ENCODE measurements around the gene RENBP.

The RENBP gene

DNA sequence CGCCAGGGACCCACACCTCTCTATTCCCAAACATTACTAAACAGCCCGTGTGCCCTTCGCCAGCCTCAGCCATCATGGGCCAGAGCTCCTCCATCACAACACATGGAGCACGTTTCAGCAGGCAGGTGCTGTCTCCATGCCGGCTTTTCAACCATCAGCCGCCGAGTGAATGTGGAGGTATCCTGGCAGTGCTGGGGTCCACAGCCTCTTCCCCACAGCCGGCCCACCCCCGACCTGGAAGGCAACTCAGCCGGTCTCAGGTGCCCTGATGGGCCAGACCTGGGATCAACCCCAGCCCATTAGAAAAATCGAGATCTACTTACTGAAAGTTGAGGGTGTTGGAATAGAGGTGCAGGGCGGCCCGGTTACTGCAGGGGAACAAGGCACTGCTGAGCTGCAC lies 12.7 kb downstream of the RENBP start:
- no peak for DNase-seq

DNA sequence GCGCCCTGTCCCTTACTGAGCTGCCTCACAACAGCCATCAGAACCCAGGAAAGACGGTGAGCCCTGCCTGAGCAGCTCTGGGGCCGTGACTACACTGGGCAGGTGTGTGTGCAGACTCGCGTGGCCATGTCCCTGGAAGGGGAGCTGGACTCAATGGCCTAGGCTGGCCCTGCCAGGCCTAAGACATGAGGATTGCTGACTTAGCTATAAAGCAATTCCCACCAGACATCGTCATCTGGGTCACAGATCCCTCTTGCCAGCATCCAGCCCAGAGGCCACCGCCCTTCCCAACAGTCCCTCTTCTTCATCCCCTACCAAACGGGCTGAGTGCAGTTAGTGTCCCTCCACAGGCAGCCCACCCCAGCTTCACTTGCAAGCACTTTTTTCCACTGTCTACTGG lies 13.3 kb downstream of the RENBP start:
- DNase-seq: no peak

DNA sequence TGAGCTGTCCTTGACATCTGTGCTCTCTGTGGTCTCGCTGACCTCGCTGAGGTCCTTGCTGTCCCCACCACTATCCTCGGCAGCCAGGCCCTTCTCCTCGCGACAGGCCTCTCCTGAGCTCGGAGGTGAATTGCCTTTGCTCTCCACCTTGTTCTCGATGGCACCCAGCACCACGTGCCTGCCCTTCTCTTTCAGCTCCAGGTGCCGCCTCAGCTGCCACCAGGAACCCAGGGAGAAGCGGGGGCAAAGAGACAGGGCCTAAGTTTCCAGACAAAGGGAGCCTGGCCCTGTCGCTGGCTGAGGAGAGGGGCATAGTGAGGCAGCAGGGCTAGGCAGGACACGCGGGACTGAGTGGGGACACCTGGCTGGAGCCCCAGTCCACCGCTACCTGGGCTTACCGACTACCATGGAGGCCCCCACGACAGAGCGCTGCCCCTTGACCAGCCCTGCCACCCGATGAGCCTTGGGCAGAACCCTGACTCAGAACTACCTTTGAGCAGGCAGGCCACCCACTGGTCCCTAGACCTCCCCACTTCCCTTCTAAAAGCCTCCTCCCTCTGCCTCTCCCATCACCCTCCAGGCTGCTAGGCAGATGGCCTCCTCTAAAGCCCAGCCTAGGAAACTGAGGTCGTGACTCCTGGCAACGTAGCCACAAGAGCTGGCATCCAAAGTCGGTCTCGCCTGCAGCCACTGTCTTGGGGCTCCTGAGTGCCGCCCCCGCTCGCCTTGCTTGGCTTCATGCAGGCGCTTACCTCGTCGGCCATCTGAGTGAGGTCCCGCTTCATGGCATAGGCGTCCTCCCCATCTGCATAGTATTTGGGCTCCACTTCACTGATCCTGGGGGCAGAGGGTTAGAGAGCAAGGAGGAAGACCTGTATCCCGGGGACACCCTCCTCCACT lies 14.2 kb downstream of the RENBP start:
- no peak for DNase-seq

DNA sequence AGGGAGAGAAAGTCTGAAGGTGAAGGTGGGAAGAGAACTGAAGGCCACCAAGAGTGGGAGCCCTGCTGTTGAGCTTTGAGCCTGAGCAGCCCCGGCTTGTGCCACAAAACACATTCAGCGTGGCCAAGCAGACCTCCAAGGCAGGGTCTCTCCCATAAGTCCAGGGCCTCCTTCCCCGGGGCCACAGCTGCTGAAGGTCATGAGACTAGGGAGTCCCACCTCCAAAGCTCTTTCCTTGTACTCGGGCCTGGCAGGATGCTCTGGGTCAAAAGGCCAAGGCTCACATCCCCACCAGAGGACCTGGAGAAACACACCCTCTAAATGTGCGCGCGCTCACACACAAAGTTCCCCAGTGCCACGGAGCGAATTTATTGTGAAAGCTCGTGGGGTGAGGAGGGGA lies 14.9 kb downstream of the RENBP start:
- no peak for DNase-seq

DNA sequence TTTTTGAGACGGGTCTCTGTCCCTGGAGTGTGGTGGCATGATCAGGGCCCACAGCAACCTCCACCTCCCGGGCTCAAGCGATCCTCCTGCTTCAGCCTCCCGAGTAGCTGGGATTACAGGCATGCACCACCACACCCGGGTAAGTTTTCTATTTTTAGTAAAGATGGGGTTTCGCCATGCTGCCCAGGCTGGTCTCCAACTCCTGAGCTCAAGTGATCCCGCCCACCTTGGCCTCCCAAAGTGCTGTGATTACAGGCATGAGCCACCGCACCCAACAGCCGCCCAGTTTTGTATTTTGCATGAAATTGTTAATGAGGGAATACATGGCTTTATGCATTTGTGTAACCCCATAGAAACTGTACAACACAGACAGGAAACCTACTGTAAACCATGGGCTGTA lies 15.6 kb downstream of the RENBP start:
- no peak for DNase-seq

DNA sequence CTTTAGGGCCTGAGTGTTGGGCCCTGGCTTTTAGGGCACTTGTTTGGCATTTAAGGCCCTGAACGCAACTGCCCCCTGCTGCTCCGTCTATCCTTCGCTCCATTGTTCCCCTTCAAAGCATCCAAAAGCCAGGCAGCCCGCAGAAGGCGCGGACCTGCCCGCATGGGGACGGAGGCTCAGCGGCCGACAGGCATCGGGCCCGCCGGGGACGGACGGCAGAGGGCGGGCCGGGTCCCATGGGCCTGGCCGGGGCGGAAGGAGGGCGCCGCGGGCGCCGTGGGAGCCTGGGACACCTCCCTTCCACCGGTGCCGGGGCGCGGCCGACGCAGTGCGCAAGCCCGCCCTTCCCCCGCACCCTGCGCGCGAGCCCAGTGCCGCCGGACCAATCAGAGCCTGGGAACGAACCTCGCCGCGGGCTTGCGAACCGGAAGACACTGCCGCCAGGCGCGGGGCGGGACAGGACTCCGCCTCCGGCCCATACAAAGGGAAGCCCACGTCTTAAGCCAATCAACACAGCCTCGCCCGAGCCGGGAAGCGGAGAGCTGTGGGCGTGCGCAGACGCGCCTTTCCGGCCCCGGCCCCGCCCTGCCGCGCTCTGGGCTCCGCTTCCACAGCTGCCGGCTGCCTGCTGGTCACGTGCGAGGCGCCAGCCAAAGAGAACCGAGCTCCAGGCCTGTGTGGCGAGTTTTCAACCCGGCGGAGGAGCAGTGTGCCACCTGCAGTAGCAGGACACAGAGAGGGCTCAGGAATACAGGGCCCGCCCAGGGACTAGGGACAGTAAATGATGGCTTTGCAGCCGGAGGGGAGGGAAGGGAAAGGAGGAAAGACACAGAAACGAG lies 16.3 kb downstream of the RENBP start:
- DNase-seq: peak; percentile 87 to 97

DNA sequence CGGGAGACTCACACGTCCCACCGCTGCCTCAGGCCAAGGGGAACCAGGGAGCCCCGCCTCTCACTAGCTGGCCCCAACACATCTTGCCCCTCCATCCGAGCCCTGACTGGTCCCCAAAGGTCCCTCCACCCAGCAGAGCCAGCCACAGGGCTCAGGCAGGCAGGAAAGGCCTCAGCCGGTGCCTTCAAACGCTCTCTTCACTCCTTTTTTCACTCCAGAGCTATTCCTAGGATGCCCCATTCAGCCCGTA lies 16.8 kb downstream of the RENBP start:
- no peak for DNase-seq

DNA sequence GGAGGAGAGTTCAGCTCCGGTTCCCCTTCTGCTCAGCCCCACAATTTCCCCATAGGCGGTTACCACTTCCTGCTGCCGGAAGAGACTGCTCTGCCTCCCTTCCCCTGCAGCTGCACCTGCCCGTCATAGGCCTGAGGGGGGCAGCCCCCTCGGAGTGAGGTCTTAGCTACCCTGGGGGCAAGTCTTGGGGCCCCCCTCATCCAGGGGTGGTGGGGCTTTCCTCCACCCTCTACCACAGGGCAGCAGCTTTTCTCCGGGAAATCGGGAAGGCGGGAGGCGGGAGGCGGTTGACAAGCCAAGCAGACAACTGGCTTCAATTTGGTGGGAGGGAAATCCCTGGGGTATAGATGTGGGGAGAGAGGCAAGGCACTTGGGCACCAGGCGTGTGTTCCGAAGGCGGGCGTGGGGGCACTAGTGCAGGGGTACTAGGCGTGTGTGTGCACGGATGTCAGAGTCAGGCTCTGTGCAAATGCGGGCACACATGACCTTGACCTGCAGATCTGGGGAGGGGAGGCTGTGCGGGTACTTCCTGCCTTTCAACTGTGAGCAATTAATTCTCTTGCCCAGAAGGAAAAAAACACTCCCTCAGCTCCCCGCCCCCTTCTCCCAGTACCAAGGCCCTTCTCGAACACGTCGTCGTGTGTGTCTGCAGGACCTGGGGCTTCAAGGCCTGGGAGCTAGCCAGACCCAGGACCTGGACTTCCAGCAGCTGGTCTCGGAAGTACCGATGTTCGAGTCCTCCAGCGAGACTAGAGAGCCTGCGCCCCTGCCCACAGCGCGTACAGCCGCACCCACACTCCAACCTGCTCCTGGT lies 17.4 kb downstream of the RENBP start:
- peak in 1 of 2 experiments; percentile 4 for DNase-seq

DNA sequence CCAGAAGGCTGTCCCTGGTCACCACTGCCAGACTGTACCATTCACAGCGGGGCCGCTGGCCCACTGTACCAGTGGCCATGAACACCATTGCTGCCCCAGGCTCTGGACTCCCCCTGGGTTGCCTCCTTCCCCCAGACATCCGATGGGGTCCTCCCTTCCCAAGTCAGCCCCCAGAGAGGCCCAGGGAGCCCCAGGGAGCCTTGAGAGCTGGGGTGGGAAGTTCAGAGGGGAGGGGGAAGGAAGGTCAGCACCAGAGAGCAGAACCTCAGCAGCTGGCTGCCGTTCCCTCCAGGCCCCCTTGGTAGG lies 17.9 kb downstream of the RENBP start:
- no peak for DNase-seq

DNA sequence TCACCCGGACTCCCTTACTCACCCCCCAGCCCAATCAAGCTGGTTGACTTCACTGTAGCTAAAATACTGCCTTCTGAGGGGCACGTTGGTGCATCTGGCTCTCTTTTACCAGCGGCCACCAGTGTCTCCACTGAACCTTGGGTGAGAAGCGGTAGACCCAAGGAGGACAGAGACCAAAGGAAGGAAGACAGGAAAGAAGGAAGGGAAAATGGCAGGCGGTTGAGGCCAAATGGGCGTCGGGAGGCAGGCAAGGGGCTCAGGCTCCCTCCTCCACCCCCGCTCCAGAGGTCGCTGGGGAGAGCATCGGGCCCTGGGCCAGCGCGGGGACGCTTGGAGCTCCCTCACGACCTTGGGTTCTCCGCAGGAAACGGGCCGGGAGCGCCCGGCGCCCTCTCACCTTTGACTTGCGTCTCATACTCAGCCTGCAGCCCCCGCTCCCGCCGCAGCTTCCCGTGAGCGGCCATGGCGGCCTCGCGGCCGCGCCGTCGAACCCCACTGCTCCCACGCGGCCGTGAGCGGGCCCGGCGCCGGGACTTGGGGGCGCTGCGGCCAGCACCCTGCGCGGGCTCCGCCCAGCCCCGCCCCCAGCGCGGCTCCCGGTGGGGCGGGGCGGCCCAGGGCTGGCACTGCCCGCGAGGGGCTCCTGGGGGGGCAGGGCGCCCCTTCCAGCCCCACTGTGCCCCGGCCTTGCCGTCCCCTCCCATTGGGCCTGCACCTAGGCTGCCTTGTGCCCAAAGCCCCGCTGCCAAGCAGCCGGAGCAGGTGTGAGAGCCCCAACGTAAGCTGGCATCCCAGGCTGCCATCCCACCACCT lies 18.5 kb downstream of the RENBP start, which contains the start of gene ARHGAP4:
Gene ARHGAP4 (minus strand): TSS at position 526 of the 813 bp plus-strand sequence. CDS start 62 bp downstream, at position 464.
- DNase-seq: no peak

DNA sequence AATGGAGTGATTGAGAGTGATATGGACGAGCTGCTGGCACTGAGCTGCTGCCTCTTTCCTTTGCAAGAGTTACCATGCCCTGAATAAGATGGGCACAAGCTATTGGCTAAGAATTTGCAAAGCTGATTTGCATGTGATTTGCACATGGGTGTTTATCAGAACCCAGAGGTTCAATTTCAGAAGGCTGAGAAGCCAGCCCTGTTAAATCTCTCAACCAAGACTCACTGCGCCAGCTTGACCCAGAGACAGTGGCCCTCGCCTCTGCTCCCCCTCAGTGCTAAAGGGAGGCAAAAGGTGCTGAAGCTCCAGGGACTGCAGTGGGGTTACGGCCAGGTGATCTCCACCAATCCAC lies 19.1 kb downstream of the RENBP start:
- no peak for DNase-seq

DNA sequence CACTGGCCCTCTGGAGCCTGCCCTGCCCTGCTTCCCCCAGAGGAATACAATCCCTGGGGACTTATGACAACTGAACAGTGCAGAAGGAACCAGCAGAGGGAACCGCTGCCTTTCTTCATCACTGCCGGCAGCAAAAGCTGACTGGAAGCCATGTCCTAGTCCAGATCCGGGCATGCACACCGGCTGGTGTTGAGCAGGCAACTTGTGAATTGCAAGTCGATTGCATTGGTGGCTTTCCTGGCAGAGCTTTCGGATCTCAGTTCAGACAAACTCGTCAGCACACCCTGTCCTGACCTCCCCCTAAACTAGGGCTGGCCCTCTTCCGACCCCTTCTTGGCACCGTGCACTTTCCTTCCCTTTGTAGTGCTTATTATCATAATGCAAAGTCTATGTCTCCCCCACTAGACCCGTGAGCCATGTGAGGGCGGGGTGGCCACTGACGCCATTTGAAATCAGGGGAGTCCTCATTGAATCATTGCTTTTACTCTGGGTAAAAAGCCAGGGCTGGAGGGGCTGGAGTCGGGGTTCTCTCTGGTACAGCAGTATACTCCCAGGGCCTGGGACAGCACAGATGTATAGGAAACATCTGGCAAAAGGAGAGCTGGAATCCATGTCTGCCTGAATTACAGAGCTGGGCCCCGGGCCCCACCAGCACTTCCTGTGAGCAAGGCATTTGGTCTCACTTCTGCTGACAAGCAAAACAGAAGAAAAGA lies 20.1 kb downstream of the RENBP start:
- DNase-seq: no peak

DNA sequence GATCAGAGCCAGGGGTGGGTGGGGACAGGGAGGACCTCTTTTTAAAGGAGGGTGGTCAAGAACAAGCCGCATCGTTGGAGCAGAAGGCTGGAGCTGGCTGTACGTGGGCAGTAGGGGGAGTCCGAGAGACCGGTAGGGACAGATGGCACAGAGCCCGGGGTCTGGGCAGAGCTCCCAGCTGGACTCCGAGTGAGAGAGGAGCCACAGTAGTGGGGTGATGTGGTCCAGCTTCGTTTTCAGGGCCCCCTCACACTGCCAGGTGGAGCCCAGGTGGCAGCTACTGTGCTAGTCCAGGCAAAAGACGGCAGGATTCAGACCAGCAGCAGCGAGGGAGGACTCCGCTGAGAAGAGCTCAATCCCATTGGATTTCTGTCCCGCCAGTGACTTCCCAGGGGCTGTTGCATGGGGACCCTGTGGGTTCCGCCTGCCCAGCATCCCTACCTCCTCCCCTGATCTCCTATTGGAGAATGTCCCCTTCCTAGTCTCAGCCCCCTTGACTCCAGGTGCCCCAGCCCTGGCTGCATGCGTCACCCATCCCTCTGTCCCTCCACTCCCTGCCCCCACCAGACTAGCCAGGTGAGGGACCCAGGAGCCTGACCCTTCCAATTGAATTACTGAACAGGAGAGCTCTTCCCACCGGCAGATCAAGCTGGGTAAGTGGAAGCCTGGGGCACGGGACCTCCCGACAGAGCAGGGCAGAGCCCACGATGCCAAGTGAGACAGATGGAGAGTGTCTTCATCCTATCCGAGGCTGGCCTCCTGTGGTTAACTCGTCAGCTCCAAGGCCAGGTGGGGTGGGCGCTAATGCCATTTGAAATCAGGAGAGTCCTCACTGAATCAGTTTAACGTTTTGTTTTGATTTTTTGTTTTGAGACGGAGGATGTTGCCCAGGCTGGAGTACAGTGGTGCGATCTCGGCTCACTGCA lies 21.2 kb downstream of the RENBP start:
- peak; percentile 0 to 56 for DNase-seq

DNA sequence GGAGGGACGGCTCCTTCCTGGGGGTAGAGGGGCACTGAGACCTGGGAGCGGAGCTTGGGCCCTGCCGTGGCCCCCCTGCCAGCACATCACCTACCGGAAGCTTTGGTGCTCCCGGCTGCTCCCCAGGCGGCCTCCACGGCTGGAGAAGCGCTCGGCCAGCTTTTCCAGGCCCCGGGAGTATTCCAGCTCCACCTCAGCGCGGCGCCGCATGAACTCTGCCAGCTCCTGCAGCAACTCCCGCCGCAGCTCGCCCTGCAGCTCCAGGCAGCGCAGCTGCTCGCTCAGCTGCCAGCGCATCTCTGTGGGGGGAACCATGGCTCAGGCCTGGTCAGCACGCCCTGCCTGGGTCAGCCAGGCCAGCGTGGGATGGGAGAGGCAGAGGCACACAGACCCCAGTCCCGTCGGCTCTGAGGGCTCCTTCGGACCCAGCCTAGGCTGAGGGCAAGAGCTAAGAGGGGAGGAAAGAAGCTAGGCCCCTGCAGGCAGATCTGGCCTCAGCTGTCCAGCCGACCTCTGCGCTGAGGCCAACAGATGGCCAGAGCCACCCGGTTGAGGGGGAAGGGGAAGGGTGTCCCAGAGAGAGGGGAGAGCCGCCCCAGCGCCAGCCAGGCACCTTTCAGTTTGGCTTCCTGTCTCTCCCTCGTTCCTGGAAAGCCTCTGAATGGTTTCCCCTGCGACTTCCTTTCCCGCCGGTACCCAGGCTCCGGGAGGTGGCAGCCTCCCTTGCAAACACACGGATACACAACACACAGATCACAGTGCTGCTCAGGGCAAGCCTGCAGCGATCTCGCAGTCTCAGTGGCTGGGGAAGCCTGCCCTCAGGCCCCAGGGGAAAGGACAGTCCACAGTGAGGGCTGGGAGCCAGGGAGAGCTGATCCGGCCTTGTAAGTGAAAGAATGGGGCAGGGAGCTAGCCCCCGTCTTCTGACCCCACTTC lies 22.7 kb downstream of the RENBP start:
- DNase-seq: no peak

DNA sequence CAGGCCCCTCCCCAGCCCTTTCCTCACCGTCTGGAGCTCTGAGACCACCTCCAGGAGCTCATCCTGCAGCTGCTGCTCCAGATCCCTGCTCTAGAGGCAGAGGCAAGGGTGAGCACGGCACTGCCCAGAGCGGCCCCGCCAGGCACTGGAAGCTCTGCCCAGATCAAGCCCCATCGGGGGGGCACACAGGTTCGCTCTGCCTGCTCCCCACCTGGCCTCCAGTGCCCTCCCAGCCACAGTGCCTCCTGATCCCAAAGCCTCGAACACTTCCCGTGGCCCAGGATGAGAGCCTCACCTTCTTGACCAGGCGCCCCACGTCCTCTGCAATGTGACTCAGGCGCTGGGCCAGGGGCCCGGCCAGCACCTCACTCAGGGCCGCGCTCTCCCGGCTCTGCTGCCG lies 23.4 kb downstream of the RENBP start:
- no peak for DNase-seq

DNA sequence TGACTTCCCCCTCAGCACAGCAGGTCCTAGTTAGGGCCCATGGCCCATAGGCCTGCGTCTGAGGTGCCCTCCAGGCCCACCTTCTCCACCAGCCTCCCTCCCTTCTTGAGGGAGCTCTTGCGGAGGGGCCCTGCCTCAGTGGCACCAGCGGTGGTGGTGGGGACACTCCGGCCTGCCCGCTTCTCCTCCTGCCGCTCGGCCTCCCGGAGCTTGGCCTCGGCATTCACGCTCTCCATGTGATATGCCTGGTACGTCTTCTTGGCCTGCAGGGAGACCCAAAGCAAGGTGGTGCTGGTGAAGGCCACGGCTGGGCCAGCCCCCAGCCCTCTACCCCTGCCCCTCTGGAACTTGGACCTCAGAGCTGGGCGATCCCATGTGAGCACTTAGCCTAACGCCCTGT lies 23.9 kb downstream of the RENBP start:
- DNase-seq: no peak

DNA sequence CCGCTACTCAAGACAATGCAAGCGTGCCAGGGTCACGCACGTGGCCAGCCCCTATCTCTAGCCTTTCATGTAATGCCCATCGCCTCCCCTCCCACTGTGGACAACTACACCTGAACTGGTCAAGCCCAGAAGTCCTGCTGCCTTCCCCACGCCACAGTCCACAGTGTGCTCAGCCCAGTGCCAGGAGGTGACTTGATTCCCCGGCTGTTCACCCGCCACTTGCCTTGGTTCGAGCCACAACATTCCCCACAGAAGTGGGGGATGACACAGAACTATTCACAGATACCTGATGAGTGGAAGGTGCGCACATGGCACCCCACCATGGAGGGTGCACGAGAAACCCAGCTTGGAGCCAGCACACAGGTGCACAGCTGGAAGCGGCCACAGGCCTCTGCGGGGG lies 25.2 kb downstream of the RENBP start:
- DNase-seq: no peak

DNA sequence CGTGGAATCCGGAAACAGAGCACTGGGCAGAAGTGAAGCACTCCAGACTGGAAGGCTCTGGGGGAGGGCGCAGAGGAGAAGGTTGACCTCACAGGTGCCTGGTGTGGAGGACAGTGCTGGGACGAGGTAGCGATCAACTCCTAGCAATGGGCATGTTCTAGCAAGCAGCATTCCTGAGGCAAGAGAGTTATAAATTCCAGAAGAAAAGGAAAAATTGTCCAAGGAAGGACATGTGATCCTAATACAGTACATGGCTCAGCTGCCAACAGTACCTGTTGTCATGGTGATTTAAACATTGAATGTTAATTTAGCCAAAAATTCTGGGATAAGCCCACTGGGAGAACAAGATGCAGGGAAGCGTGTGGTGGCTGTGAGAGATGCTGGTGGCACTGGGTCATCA lies 26.6 kb downstream of the RENBP start:
- no peak for DNase-seq

DNA sequence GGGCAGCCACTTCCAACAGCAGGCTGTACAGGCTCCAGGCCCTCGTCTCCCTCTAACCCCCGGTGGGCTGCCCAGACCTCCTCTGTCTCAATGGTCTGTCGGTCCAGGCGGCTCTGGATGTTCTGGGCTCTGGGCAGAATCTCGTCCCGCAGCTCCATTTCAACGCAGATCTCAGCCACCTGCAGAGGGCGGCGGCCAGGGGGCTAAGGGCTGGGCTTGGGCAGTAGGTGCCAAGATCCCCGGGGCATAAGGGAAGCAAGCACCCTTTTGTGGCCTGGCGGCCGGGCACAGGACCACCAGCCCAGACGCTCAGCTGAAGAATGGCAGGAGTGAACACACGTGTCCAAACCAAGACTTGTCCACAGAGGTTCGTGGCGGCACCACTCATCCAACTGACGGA lies 30.7 kb downstream of the RENBP start:
- DNase-seq: no peak

DNA sequence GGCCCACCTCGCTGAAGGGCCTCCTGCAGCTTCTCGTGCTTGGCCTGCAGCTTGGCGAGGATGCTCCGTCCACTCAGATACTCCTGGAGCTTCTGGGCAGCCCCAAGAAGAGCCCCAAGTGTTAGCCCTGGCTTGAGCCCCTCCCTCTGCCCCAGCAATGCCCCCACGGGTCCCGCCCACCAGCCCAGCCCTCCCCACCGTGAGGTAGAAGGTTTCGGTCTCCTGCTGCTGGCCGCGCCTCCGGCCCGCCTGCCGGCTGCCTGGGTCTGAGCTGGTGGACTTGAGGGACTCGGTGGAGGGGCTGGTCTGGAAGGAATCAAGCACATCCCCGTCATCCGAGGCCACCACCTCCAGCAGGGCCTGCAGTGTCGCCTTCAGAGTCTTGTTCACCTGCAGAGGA lies 31.2 kb downstream of the RENBP start:
- DNase-seq: no peak

Measured in NCI-H446 (cell line).